Measurements from ENCODE around the gene HSP90AB1.
A peak's percentile ranks its signal among the peaks of the same experiment; 100 is the strongest.

Gene HSP90AB1

DNA sequence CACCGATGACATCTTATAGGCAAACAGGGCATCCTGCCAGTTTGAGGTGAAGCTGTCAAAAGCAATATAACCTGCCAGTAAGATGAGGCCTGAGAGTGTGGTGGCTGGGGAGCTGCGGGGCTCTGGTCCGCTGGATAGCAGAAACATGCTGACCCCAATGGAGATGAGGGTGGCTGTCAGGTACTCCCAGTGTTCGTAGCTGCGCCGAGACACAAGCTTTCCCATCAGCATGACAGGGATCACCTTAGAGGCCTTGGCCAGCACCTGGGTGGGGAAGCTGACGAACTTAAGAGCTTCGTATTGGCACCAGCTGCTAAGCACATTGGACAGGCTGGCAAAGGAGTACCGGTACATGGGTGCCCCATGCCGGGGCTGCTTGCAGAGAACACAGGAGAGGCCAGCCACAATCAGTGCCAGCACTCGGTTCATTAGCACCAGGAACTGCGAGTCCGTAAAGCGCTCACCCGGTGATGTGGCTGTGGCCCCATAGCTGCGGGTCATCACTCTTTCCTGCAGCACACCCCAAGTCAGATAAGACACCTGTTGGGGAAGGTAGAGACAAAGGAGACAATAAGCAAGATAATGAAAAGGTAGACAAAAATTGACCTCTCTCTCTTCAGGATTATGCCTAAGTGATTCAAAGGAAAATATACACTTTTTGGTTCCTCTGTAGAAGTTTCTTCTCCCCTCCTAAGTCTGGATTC, 8.4 kb downstream of the HSP90AB1 start:
- no peak for DNase-seq (ENCODE audit: low read depth in 2 of 2)

GRCh38 chr6:44255871-44256774, 9.2 kb downstream of the HSP90AB1 start:
- no peak for DNase-seq (ENCODE audit: low read depth in 2 of 2)

GRCh38 chr6:44256775-44257024, 9.8 kb downstream of the HSP90AB1 start:
- no peak for DNase-seq (ENCODE audit: low read depth in 2 of 2)

DNA sequence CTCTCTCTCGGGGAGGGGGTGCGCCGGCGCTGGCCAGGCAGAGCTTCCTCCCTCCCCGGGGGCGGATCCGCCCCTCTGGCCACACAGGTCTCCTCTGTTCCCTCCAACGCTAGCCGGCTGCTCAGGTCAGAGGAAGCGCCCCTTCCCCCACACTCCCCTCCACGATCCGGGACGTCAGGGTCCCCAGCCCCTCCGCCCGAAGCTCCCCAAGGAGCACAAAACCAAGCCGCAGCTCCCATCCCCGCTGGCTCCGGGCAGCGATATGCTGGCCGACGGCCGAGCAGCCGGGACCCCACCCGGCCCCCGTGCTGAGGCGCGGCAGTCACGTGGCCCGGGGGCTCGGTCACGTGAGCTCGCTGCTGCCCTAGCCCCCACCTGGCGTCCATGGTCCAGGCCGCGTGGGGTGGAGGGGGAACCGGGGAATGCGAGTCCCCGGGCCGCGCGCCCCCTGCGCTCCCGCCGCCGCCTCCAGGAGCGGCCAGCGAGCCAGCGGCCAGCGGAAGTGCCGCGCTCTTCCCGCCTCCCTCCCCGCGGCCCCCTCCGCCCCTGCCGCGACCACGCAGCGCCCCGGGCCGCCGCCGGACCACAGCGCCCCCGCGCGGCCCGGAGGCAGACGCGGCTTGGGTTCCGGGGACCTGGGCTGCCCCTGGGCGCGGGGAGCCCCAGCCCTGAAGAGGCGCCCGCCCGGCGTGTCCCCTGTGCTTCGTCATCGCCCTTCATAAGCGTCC, 10.3 kb downstream of the HSP90AB1 start, which contains the start of gene SLC35B2:
TSS of gene SLC35B2 (minus strand) at position 504 of the 728 bp plus-strand sequence. CDS start at position 386, 118 bp downstream.
- DNase-seq (ENCODE audit: low read depth in 2 of 2): peak in 1 of 2 donors; percentile 64

- DNase-seq (ENCODE audit: low read depth in 2 of 2): no peak
Measured at GRCh38 chr6:44257753-44258324, 10.9 kb downstream of the HSP90AB1 start.

DNA sequence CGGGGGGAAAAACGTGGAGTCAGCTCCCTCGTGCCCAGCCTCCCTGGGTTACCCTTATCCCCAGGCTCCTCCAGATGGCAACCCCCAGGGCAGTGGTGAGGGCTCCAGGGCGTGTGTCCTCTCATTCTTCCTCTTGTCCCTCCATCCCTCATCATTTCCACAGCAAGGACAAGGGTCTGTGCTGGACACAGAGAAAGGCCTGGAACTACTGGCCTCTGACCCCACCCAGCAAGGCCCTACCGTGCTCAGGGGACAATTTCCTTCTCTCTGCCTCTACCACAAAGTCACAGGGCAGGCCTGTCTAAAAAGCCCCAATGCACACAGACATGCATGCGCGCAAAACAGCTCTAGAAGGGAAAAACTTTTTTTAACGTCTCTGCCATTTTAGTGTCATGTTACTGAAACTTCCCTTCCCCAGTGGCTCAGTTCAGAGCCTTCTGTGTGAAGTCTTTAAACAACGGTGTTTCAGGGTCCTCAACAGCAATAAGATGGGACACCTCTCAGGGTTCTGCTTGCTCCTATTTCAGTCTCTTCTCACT, 11.5 kb downstream of the HSP90AB1 start:
- no peak for DNase-seq (ENCODE audit: low read depth in 2 of 2)

DNA sequence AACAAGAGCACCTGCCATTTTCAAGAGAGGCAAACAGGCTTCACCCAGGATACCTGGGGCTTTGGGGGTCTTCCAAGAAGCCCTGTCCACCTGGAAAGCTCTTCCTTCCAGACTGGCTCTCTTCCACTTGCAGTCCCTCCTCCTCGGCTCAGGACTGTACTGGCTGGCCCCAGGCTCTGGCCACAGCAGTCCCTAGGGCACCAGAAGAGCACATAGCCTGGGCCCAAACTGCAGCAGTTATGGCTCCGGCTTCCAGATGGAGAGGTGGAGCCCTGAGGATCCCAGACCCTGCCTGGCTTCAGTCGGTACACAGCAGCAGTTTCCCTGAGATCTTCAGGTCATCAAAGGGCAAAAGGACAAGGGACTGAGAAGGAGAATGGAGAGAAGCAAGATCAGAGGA, 12.0 kb downstream of the HSP90AB1 start:
- no peak for DNase-seq (ENCODE audit: low read depth in 2 of 2)

- DNase-seq (ENCODE audit: low read depth in 2 of 2): no peak
Measured at GRCh38 chr6:44260011-44260410, 13.1 kb downstream of the HSP90AB1 start.

DNA sequence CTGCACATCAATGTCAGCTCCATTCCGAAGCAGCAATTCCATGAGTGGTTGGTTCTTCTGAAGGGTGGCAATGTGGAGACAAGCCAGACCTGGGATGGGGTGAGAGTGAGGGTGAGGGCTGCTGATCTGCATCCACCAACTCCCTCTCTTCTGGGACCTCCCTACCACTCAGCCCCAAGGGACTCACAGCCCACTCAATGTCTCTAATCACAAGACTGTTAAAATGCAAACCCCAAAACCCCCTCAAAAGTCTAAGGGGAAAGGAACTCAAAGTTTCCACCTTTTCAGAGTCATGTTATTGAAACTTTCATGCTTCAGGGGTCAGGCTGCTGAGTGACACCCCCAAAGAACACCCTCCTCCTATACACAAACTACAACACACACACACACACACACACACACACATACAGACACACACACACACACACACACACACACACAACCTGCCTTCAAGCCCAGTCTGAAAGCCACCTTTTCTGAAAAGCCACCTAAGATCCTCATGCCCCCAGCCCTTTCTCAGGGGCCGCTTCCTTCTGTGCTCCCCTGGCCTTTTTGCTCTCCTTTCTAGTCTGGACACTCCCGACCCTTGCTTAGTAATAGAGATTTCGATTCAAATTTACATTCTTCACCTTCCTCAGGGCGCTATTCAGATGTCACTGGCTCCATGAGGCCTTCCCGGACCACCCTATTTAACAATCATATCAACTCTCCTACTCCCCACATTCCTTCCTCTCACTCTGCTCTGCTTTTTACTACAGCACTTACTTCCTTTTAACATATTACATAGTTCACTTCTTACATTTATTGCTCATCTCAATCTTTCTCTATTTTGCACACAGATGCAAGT, 13.8 kb downstream of the HSP90AB1 start:
- DNase-seq (ENCODE audit: low read depth in 2 of 2): no peak

DNA sequence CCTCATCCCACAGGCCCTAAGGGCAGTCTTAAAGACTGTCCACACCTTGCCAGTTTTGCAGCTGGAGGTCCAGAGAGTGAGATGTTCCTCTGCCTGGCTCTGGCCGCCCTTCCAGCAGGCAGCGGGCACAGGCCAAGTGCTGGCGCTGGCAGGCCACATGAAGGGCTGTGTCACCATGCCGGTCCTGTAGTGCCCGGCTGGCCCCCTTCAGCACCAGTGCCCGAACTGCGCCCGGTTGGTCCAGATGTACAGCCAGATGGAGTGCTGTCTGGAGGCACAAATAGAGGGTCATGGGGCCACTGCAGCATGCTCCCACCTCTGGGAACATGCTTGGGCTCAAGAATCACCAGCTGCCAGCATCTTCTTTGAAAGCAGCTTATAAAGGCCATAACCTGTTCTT, 14.7 kb downstream of the HSP90AB1 start:
- DNase-seq (ENCODE audit: low read depth in 2 of 2): no peak

DNA sequence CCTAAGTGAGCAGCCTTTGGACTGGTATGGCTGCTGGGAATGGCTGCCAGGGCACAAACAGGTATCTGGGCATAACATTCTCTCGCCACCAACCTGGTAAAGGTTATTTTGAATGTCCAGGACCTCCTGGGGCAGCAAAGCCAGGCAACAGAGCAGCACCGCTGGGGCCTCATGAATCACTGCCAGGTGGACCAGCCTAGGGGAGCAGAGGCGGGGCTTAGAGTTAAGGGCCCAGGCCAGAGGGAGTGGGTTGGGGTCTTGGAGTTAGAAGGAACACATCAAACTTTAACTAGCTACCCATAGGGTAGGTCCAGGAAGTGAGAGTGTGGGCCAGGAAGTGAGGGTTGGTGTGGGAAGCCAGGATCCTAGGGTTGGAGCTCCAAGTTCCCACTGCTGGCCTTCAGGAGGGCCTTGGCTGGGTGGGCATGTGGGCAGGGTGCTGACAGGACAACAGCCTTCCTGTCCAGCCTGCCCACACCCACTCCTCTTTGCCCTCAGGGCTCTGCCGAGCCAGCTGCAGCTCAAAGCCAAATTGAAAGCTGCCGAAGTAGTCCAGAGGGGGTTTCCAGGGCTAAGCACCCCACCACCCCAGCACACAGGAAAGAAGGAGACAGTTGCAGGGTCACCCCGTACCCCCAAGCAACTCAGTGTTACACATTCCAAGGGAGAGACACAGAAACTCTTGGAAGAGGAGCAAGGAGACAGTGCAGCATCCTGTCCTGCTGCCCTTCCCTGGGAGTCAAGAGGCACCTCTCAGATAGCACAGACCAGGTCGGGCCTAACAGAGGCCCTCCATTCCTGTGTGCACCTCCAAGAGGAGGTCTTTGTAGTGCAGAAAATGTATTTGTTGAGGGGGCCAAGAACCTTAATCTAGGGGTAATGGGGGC, 15.8 kb downstream of the HSP90AB1 start:
- no peak for DNase-seq (ENCODE audit: low read depth in 2 of 2)

- no peak for DNase-seq (ENCODE audit: low read depth in 2 of 2)
Measured at GRCh38 chr6:44263354-44264100, 16.6 kb downstream of the HSP90AB1 start.

DNA sequence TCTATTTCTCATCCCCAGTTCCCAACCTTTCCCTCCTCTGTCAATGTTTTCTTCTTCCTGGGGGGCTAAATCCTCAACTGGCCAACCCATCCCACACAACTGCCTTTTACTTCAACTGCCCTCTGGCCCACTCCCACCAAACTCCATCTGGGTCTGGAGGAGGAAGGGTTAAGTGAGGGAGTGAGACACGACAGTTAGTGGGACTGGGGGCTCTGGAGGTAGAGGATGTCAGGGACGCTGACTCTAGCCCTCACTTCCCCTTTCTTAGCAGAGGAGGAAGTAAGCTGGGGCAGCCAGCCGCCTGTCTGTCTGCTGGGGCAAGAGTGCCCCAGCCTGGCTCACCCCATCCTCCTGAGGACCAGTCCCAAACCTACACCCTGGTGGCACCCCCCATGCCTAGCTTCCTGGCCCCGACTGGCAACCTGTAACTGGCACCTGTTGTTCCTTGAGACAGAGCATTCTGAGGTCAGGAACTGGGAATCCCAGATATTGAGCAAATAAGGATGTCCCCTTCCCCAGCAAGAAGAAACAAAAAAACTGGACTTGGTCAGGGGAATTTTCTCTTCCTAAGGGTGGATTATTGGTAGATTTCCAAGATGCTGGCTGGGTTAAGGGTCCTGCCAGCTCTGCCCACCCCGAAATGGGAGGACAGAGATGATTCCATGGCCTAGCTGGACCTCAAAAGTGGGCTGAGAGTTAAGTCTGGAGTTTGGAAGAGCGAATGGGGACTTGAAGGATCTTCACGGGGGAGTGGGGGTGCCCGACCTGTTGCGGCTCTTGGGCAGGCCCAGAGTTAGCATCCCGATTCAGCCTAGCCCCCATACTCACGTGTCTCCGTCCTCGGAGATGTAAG, 17.5 kb downstream of the HSP90AB1 start:
- no peak for DNase-seq (ENCODE audit: low read depth in 2 of 2)

DNA sequence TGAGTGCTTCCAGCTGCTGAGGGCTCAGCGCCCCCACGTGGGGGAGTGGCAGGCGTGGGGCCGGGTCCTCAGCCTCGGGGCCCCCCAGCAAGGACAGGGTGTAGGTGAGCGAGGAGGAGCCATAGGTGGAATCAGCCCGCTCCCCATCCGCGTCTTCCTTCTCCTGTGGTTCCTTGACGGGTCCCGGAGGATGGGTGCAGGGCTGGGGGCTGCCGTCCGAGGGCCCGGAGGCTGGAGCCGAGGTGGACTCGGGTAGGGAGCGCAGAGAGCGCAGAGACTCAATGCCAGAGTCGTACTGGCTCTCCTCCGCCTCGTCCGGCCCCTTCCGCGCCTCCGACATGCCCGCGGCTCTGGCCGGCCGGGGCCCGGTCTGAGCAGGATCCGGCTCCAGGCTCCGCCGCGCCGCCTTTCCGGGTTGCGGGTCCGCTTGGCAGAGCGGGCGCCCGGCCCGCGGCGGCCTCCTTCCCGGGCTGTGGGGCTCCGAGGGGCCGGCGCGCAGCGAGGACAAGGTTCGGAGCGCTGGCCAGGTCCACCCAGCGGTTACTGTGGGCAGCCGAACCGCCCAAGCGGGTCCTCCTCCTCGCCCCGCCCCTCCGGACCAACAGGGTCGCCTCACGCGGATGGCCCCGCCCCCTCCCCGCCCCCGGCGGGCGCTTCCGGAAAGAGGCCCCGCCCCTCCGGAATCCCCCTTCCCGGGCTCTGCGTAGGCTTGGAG, 18.3 kb downstream of the HSP90AB1 start, which contains the start of gene NFKBIE:
TSS of gene NFKBIE (minus strand) at position 545 of the 715 bp plus-strand sequence. CDS start at position 340, 205 bp downstream.
- DNase-seq (ENCODE audit: low read depth in 2 of 2): peak; percentile 96 to 98

DNA sequence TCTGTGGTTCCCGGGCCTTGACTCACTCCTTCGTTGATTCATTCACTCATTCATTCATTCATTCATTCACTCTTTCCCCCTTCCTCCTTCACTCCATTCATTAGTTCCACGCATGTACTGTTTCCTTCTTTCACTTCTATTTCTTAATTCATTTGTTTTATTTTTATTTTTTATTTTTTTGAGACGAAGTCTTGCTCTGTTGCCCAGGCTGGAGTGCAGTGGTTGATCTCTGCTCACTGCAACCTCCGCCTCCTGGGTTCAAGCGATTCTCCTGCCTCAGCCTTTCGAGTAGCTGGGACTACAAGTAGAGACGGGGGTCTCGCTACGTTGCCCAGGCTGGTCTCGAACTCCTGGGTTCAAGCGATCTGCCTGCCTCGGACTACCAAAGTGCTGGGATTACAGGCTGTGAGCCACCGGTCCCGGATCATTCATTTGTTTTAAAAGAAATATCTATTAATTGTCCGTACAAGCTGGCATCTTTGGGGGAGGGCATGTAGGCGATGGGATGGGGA, 18.9 kb downstream of the HSP90AB1 start:
- no peak for DNase-seq (ENCODE audit: low read depth in 2 of 2)

DNA sequence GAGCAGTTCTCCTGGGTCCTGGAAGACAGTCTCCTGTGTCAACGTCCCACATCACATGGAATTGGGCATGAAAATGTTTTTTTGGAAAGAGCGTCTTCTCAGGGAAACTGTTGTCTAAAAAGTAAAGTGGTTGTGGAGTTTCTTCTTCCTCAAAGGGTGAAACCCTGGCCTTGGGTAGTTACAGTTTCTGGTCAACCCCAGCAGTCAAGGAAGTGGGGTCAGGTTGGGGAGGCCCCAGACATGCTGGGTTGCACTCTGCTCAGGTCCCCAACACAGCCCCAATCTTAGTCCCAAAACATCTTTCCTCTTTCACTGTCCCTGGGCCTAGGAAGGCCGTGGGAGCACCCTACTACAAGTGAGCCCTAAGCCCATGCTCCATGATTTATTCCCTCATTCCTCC, 19.4 kb downstream of the HSP90AB1 start:
- DNase-seq (ENCODE audit: low read depth in 2 of 2): no peak

DNA sequence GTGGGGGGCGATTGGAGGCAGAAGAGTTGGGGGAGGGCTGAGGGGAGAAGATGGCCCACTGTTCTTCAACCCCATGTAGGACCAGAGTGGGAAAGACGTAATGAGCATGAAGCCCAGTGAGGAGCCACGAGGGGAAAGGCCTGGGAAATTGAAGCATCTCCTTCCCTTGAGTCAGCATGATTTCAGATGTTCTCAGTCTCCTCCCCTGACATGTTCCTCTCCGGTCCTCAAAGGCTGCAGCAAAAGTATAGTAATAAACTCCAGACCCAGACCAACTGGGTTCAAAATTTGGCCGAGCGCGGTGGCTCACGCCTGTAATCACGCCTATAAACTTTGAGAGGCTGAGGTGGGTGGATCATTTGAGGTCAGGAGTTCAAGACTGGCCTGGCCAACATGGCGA, 20.4 kb downstream of the HSP90AB1 start:
- DNase-seq (ENCODE audit: low read depth in 2 of 2): no peak

All from stimulated activated CD4-positive, alpha-beta T cell treated with anti-CD3 and anti-CD28 coated beads, Interleukin-1b, Interleukin-23, amount 100 ng/mL, for 4 hours (primary cell).